ENCODE data around the gene PAN3.

- TF ChIP-seq CTCF (conservative IDR thresholded peaks at IDR 0.05; ENCODE audit: low read depth in 2 of 2) (peak; percentile 88 to 96), EZH2phosphoT487 (IDR thresholded peaks at IDR 0.05; ENCODE audit: unreplicated experiment) (no peak), EZH2 (IDR thresholded peaks at IDR 0.05; ENCODE audit: low read depth, unreplicated experiment) (no peak)
Observed at GRCh38 chr13:28324181-28324789, 185.9 kb downstream of the PAN3 start.

Measured in GM23338 (cell line).